Fibroblast of skin of left biceps (primary cell): ENCODE measurements around the gene CAMKV.
"Not testable (repeated sequence)": the region's sequence is repeated elsewhere in the genome, so short reads cannot be mapped to it uniquely, and the experiment has no call there.

Experiments used
- DNase-seq, 2 experiments: peaks; one replicate each; pipeline ENCODE4 v3.0.0-alpha.2; 2013; ENCODE audit warnings: low read depth in 2 of 2

Gene CAMKV

GRCh38 chr3:49869525-49870126 is at the start of gene CAMKV:
Gene CAMKV, minus strand, starts transcription at chr3:49869906. Its CDS starts 7,518 bp downstream, at chr3:49862388.
- no peak for DNase-seq

GRCh38 chr3:49917806-49918590 is 48.3 kb upstream of the CAMKV start:
- not testable (repeated sequence) for DNase-seq

GRCh38 chr3:49916686-49917085 is 47.0 kb upstream of the CAMKV start:
- no peak for DNase-seq

- no peak for DNase-seq
These were observed 45.2 kb upstream of the CAMKV start for GRCh38 chr3:49914906-49915305.

GRCh38 chr3:49912881-49913281 is 43.2 kb upstream of the CAMKV start:
- no peak for DNase-seq

- DNase-seq: no peak
These were observed 41.9 kb upstream of the CAMKV start for GRCh38 chr3:49911611-49912010.

- DNase-seq: no peak
These were observed 41.4 kb upstream of the CAMKV start for GRCh38 chr3:49911124-49911420.

- no peak for DNase-seq
These were observed 40.9 kb upstream of the CAMKV start for GRCh38 chr3:49910409-49911123.

- no peak for DNase-seq
These were observed 38.9 kb upstream of the CAMKV start for GRCh38 chr3:49908373-49909199.

GRCh38 chr3:49906073-49906743 is 36.5 kb upstream of the CAMKV start:
- peak in 1 of 2 experiments; percentile 10 for DNase-seq

GRCh38 chr3:49904448-49904847 is 34.7 kb upstream of the CAMKV start:
- DNase-seq: not testable (repeated sequence)

- no peak for DNase-seq
These were observed 34.0 kb upstream of the CAMKV start, which contains the start of gene MST1R for GRCh38 chr3:49903451-49904424. Gene MST1R, minus strand, starts transcription at chr3:49903873. Its CDS starts 264 bp downstream, at chr3:49903609.

- no peak for DNase-seq
These were observed 33.0 kb upstream of the CAMKV start for GRCh38 chr3:49902511-49903345.

GRCh38 chr3:49901366-49902339 is 31.9 kb upstream of the CAMKV start:
- no peak for DNase-seq

- DNase-seq: no peak
These were observed 30.9 kb upstream of the CAMKV start for GRCh38 chr3:49900491-49901153.

GRCh38 chr3:49899815-49900214 is 30.1 kb upstream of the CAMKV start:
- DNase-seq: no peak

GRCh38 chr3:49898991-49899390 is 29.3 kb upstream of the CAMKV start:
- DNase-seq: no peak
